HFF-Myc (cell line): ENCODE measurements around the gene NCAN.
"Not testable (repeated sequence)": the region's sequence is repeated elsewhere in the genome, so short reads cannot be mapped to it uniquely, and the experiment has no call there.

Experiments used
- DNase-seq: peaks from one replicate; pipeline ENCODE4 v3.0.0-alpha.2; 2011; ENCODE audit warnings: low read depth; ENCODE audit errors: extremely low read depth
- H3K4me3 ChIP-seq: replicated peaks from 2 replicates; pipeline ENCODE4 v1.5.1; 2011; ENCODE audit warnings: low read depth, mild to moderate bottlenecking, control low read depth, low read length
- TF ChIP-seq, protein P1 (sequence below): IDR thresholded peaks from 2 replicates; pipeline ENCODE4 v1.5.1; 2012; ENCODE audit warnings: mild to moderate bottlenecking, low read depth, low read length, control low read depth; ENCODE audit errors: missing control alignments

NCAN gene

DNA sequence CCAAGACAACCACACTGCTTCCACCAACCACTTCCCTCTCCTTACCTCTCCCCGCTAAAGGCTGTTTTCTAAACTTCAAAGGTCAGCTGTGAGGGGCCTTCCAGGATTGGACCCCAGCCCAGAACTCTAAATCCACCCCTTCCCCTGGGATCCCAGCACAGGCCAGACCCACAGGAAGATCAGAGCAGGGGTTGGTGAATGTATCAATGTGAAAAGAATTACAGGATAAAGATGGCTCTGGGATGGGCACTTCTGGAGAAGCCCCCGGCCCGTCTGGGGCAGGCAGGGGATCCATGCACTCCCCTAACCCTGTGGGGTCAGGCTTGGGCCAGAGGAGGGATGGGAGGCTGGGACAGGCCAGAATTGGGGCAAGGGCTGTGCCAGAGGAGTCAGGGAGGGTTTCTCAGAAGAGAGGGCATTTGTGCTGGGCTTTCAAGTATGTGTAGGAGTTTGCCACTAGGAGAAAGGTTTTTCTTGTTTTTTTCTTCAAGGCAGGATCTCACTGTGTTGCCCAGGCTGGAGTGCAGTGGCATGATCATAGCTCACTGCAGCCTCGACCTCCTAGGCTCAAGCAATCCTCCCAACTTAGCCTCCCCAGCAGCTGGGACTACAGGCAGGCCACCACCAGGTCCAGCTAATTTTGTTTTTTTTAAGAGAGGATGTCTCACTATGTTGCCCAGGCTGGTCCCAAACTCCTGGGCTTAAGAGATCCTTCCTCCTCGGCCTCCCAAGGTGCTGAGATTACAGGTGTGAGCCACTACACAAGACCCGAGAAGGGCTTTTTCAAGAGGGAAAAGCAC lies 40.7 kb upstream of the NCAN start:
- DNase-seq: no peak
- TF ChIP-seq, protein P1, sequence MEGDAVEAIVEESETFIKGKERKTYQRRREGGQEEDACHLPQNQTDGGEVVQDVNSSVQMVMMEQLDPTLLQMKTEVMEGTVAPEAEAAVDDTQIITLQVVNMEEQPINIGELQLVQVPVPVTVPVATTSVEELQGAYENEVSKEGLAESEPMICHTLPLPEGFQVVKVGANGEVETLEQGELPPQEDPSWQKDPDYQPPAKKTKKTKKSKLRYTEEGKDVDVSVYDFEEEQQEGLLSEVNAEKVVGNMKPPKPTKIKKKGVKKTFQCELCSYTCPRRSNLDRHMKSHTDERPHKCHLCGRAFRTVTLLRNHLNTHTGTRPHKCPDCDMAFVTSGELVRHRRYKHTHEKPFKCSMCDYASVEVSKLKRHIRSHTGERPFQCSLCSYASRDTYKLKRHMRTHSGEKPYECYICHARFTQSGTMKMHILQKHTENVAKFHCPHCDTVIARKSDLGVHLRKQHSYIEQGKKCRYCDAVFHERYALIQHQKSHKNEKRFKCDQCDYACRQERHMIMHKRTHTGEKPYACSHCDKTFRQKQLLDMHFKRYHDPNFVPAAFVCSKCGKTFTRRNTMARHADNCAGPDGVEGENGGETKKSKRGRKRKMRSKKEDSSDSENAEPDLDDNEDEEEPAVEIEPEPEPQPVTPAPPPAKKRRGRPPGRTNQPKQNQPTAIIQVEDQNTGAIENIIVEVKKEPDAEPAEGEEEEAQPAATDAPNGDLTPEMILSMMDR: no peak
- H3K4me3 ChIP-seq: no peak overlapping the region

DNA sequence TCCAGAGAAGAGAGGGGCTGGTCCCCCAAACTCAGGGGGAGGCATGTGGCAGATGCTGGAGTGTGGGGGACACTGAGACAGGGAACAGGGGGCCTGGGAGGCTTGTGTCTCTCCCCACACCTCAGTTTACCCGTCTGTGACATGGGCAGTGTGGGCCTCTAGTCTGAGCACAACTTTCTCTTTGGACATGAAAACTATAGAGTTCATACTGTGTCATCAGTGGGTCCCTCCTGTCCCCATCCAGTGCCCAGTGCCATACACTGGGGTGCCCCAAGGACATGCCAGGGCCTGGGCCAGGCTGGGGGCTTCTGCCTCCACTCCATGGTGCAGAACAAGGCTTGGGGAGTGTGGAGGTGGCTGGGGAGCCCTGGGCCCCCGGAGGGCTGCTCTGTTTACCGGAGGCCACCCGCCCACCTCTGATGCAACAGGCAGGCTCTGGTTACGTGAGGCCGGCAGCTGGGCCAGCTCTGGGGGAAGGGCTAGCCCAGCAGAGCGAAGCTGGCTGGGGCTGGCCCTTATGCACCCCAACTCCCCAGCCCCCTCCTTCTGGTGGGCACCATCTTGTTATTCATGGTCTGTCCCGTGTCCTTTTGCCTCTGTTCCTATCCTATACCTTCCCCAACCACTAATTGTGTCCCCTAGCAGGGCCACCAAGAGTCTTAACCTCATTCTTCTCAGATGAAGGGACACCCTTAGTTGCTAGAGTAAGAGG lies 39.8 kb upstream of the NCAN start:
- TF ChIP-seq, protein P1: no peak
- H3K4me3 ChIP-seq: no peak overlapping the region
- no peak for DNase-seq

DNA sequence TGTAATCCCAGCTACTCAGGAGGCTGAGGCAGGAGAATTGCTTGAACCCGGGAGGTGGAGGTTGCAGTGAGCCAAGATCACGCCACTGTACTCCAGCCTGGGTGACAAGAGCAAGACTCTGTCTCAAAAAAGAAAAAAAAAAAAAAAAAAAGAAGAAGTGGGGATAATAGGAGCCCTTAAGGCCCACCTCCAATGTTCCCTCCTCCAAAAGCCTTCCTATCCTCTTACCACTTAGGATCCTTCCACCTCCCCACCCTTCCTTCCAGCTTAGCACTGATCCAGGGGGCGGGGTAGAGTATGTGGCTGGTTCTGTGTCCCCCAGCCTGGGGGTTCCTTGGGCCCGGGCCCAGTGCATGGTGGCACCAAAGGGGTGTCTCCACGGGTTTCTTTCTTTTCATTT lies 38.5 kb upstream of the NCAN start:
- not testable (repeated sequence) for DNase-seq, H3K4me3 ChIP-seq

DNA sequence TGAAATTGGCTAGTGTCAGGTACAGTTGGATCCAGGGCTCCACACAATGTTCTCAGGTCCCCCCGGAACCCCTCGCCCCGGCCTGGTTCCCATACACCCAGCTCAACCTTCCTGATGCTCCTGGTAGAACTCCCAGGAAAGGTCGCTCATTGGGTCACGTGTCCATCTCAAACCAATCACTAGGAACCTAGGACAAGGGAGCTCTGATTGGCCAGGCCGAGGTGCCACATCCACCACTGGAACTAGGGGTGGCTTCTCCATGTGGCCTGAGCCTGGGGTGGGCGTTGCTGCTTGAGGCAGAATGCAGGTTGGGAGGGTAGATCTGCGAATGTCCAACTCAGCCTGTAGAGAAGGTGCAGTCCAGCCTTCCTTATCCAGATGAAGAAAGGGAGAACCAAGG lies 34.8 kb upstream of the NCAN start:
- TF ChIP-seq, protein P1: no peak
- no peak for DNase-seq

DNA sequence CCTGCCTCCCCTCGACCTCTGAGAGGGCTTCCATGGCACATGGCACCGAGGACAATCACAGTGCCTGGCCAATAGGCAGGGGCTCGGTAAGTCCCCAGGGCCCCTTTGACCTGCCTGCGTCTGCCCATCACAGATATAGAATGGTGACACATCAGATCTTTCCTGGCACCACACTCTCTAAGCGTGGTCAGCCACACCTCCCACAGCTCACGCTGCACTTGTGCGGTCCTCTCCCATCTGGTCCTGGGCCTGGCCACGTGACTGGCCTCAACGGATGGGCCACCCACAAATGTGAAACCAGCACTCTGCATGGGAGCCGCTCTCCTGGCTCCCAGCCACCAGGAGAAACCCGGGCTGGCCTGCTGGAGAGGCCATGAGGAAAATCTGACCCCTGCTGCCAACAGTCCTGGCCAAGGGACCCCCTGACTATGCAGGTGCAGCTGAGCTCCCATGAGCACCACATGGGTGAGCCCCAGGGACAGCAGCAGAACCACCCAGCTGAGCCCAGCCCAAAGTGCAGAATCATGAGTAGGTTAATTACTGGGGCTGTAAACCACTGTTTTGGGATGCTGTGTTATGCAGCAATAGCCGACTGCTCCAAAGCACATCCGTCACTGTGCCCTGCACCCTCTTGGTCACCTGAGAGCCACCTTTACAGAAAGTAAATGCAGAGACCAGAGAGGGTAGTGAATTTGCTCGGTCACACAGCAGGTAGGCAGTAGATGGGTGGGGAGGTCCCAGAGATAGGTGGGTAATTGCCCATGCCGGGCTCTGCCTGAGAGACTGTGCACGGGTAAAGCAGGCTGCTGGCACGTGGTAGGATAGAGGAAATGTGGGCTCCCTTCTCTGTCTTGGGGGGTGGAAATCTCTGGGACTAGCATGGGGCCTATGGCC lies 32.0 kb upstream of the NCAN start:
- TF ChIP-seq, protein P1: no peak
- DNase-seq: no peak
- H3K4me3 ChIP-seq: no peak overlapping the region

More for the DNA sequence above, 34.8 kb upstream of the NCAN start:
- no peak overlapping the region for H3K4me3 ChIP-seq

DNA sequence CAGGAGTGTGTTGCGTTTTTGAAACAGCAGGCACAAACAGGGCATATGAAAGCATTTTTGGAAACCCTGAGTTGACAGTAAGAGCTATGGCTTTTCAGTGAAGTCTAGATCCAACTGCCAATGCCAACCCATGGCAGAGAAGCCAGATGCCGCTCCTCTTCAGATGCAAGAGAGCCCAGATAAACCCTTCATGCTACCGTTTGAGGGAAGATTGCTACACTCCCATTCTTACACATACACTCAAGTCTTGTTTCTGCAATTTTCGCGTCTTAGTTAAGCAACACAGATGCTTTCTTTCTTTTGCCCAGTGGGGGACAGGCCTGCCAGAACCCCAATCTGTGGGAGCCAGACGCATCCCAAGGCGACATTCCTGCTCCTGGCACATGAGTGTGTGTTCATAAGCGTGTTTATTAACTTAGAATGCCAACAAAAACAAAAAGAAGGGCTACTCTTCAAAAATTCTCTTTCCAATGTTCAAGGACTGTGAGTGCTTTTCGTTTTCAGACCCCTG lies 30.2 kb upstream of the NCAN start:
- no peak overlapping the region for H3K4me3 ChIP-seq
- DNase-seq: no peak
- TF ChIP-seq, protein P1: no peak
